Endothelial cell of umbilical vein (primary cell): ENCODE results near the gene LKAAEAR1. TPM values are rescaled to one million over a fixed set of nuclear protein-coding genes. Genes with fewer than 3 reads are reported as not detected.

Source experiments
- BruUV-seq: library from RNA; stranded (reverse); fragments of 400-500 nt; replicated peaks from 2 replicates; lab custom pipeline; 2021; lab: Mats Ljungman, UMichigan
- CTCF ChIA-PET: fragments of 300-600, 350-600 bp; sonication (Branson Sonifier 250); formaldehyde crosslinking; loops from one replicate; lab custom pipeline; 2021; ENCODE audit warnings: antibody characterized with exemption, inconsistent platforms; lab: Charles Lee
- POLR2A ChIA-PET: fragments of 300-600, 350-600 bp; sonication (Branson Sonifier 250); formaldehyde crosslinking; loops from one replicate; lab custom pipeline; 2021; ENCODE audit warnings: antibody characterized with exemption, inconsistent platforms; lab: Charles Lee
- DNase-seq: peaks from one replicate; pipeline ENCODE4 v3.0.0-alpha.2; 2011; ENCODE audit warnings: low read depth, low spot score
- FAIRE-seq: peaks from 2 replicates; lab custom pipeline; 2011; peaks lifted over from hg19 to GRCh38; lab: Jason Lieb, UNC
- H2AFZ ChIP-seq: 2 replicates; pipeline ENCODE4 v1.6.0; 2012; ENCODE audit warnings: low read depth, low read length, control low read depth, inconsistent platforms
- H3K27ac ChIP-seq: 2 replicates; pipeline ENCODE4 v1.5.1; 2011; ENCODE audit warnings: low read depth, mild to moderate bottlenecking, control low read depth, low read length, moderate library complexity; ENCODE audit not compliant: insufficient read depth
- H3K27me3 ChIP-seq, 2 experiments: 2 replicates each; pipeline versions ENCODE4 v1.6.0 to v1.6.1; 2011; ENCODE audit warnings: low read length in 2 of 2, mixed read lengths in 1 of 2; ENCODE audit not compliant: control insufficient read depth in 2 of 2, insufficient read depth in 2 of 2
- H3K36me3 ChIP-seq, 2 experiments: 2 replicates in 1 of 2; 3 replicates in 1 of 2; pipeline ENCODE4 v1.5.1; 2011; ENCODE audit warnings: low read length in 2 of 2, mild to moderate bottlenecking in 1 of 2, moderate library complexity in 1 of 2; ENCODE audit not compliant: control insufficient read depth in 2 of 2, insufficient read depth in 2 of 2; ENCODE audit errors: extremely low read depth in 1 of 2
- H3K4me1 ChIP-seq: 3 replicates; pipeline ENCODE4 v1.5.1; 2011; ENCODE audit warnings: mild to moderate bottlenecking, low read length; ENCODE audit not compliant: control insufficient read depth, insufficient read depth; ENCODE audit errors: extremely low read depth
- H3K4me2 ChIP-seq: 2 replicates; pipeline ENCODE4 v1.6.1; 2011; ENCODE audit warnings: low read length, control low read depth, mixed read lengths; ENCODE audit not compliant: insufficient read depth
- H3K4me3 ChIP-seq, 3 experiments: fragments of 200-600 bp in 1 of 3; sonication (generic), shearing (Covaris generic) in 1 of 3; replicated peaks in 1 of 3; 2 replicates each; pipeline ENCODE4 v1.5.1; 2011 to 2016; ENCODE audit warnings: control low read depth in 3 of 3, low read length in 3 of 3, mild to moderate bottlenecking in 2 of 3, inconsistent platforms in 1 of 3, low read depth in 1 of 3, moderate library complexity in 1 of 3; ENCODE audit not compliant: insufficient read depth in 1 of 3
- H3K79me2 ChIP-seq: 2 replicates; pipeline ENCODE4 v1.6.0; 2012; ENCODE audit warnings: low read length, inconsistent platforms; ENCODE audit not compliant: control insufficient read depth, insufficient read depth
- H3K9ac ChIP-seq: replicated peaks from 2 replicates; pipeline ENCODE3; 2011; ENCODE audit warnings: low read length, control low read depth; ENCODE audit not compliant: insufficient read depth; ENCODE audit errors: extremely low read depth
- H3K9me1 ChIP-seq: replicated peaks from 3 replicates; pipeline ENCODE4 v1.6.0; 2011; ENCODE audit warnings: mild to moderate bottlenecking, low read length; ENCODE audit not compliant: control insufficient read depth, insufficient read depth; ENCODE audit errors: extremely low read depth
- H3K9me3 ChIP-seq: replicated peaks from 2 replicates; pipeline ENCODE4 v1.5.1; 2012; ENCODE audit warnings: low read length, inconsistent platforms; ENCODE audit not compliant: control insufficient read depth, insufficient read depth
- H4K20me1 ChIP-seq: replicated peaks from 2 replicates; pipeline ENCODE3; 2011; ENCODE audit warnings: mild to moderate bottlenecking, low read length; ENCODE audit not compliant: control insufficient read depth, insufficient read depth; ENCODE audit errors: extremely low read depth
- EZH2 ChIP-seq: IDR thresholded peaks from 2 replicates; pipeline ENCODE4 v1.6.1; 2012; ENCODE audit warnings: borderline replicate concordance, low read depth, mild to moderate bottlenecking, moderate library complexity, low read length, inconsistent platforms; ENCODE audit not compliant: severe bottlenecking
- GATA2 ChIP-seq: IDR thresholded peaks from 2 replicates; pipeline ENCODE4 v1.7.0; 2011; ENCODE audit warnings: low read depth, mild to moderate bottlenecking, moderate library complexity, mixed read lengths, low read length; ENCODE audit not compliant: insufficient read length, insufficient read depth
- MYC ChIP-seq: IDR thresholded peaks from one replicate; pipeline ENCODE4 v1.6.1; 2011; ENCODE audit warnings: mild to moderate bottlenecking, low read depth, low read length
- POLR2AphosphoS5 ChIP-seq: IDR thresholded peaks from 2 replicates; pipeline ENCODE4 v1.6.1; 2012; ENCODE audit warnings: low read depth, mild to moderate bottlenecking, control low read depth, low read length, moderate library complexity; ENCODE audit not compliant: insufficient read depth
- dilution Hi-C: fragments of 300-500 bp; cut with MboI; formaldehyde crosslinking; loops from one replicate; pipeline ENCODE4 v1.15.0; 2019; ENCODE audit warnings: low sequenced_read_pairs; ENCODE audit not compliant: extremely low pct_ligation_motif_present
- intact Hi-C: fragments of 100-400 bp; cut with micrococcal nuclease; formaldehyde crosslinking; loops from one replicate; pipeline ENCODE4 v1.10.0; 2022
- polyA plus RNA-seq, 4 experiments: library from polyadenylated mRNA; depleted of rRNA in 3 of 4; stranded (reverse) in 3 of 4; unstranded in 1 of 4; fragments of >200 nt; gene quantifications; 2 replicates each; pipeline versions ENCODE4 v1.2.1 to v1.2.3, GENCODE V29; 2011 to 2012; ENCODE audit warnings: missing spikeins in 1 of 4
- total RNA-seq: library from RNA; stranded (reverse); gene quantifications from 2 replicates; pipeline ENCODE4 v1.2.3, GENCODE V29; 2021
- TF ChIP-seq, protein P1 (sequence below): IDR thresholded peaks from 2 replicates; pipeline ENCODE4 v1.6.1; 2011; ENCODE audit not compliant: insufficient read depth, insufficient read length

Gene LKAAEAR1
- total and polyA plus RNA-seq, 2 donors (not counting 3 experiments of a cell fraction or from before 2014, with no cell fraction given), result 0.29 TPM; not detected in 1

DNA sequence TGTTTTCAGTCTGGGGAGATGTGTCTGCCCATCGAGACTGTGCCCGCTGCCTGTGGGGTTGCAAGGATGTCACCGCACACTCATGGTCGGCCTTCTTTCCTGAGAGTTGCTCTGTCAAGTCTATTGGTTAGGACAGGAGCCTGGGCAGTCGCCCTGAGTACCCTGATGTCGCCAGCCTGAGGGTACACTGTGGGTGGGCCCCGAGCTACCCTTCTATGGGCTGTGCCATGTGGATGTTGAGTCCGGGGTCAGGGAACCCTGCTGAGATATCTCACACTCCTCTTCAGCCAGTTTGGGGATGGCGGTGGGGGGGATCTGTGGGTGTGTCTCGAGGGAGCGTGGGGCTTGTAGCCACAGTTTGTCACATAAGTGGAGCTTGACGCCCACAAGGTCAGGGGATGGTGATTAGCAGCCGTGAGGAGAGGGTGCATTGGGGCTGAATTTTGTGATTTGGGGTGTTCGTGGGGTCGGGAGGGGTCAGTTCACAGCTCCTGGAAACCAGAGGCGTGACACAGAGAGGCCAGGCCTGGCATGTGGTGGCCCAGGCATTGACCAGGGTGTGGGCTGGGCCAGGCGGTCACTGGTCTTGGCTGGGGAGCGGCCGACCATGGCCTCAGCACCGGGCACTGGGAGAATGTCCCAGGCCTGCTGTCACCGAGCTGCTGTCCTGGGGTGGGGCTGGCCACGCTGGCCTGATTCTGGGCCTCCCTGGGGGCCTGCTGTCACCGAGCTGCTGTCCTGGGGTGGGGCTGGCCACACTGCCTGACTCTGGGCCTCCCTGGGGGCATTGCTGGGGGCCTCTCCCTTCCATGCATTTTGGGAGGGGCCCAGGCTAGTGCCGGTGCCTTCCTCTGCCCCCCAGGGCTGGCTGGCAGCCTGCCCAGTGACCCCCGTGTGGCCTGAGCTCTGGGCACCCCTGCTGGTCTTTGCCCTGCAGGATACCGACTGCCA is 24.8 kb upstream of the LKAAEAR1 start:
- H2AFZ ChIP-seq, result no peak overlapping the region
- ChIA-PET POLR2A (interaction anchor here (0.6 kb wide), 1 partner anchor 33 kb away, joined by 3 read pairs; no protein-coding TSS in a partner anchor), CTCF (interaction anchor here (1.4 to 1.5 kb wide), 2 partner anchors 8 to 26 kb away, joined by 4 to 5 read pairs; no protein-coding TSS in a partner anchor)
- no peaks in the 10 kb centered on the region for H3K79me2 ChIP-seq
- DNase-seq (no peak), FAIRE-seq (no peak)
- H3K9ac ChIP-seq, result no peak overlapping the region
- H3K9me1 ChIP-seq, result no peaks in the 10 kb centered on the region
- no peak overlapping the region for H3K4me3 ChIP-seq
- no peaks in the 10 kb centered on the region for H3K9me3 ChIP-seq
- no peaks in the 10 kb centered on the region for H3K27me3 ChIP-seq
- intact Hi-C loops, result no loop called here
- no peaks in the 10 kb centered on the region for H3K4me1 ChIP-seq
- TF ChIP-seq, protein P1, sequence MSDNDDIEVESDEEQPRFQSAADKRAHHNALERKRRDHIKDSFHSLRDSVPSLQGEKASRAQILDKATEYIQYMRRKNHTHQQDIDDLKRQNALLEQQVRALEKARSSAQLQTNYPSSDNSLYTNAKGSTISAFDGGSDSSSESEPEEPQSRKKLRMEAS, result no peak
- TF ChIP-seq GATA2 (no peak), MYC (no peak), POLR2AphosphoS5 (no peak), EZH2 (no peak)
- H3K27ac ChIP-seq, result no peak overlapping the region
- H3K4me2 ChIP-seq, result no peak overlapping the region
- dilution Hi-C loops, result no loop called here
- no TSS peak for BruUV-seq
- no peaks in the 10 kb centered on the region for H4K20me1 ChIP-seq
- no peaks in the 10 kb centered on the region for H3K36me3 ChIP-seq
